ENCODE results near the gene IFI35. TPM values are rescaled to one million over a fixed set of nuclear protein-coding genes. Genes with fewer than 3 reads are reported as not detected.

IFI35 gene
- total and polyA plus RNA-seq, 9 of the 15 experiments (the other 6 are each of a cell fraction or from before 2014, with no cell fraction given): 4.4 to 13.1 (median 10.2) TPM

GRCh38 chr17:43051969-43052368 lies 45.4 kb downstream of the IFI35 start:
- Histone ChIP-seq H3K4me1 (replicated peaks in 1 of 2; ENCODE audit: control insufficient read depth in 2 of 2, insufficient read depth in 2 of 2, low read length in 2 of 2) (no peaks in the 10 kb centered on the region), H3K9ac (ENCODE audit: insufficient read depth in 1 of 2, low read depth in 2 of 2, low read length in 2 of 2) (no peak overlapping the region), H3K4me2 (ENCODE audit: insufficient read depth, low read length) (no peak overlapping the region), H3K36me3 (ENCODE audit: control insufficient read depth, insufficient read depth, low read length) (peaks cover 81% of the 10 kb centered on the region), H3K27ac (ENCODE audit: extremely low read depth, low read depth, low read length) (no peak overlapping the region), H4K20me1 (replicated peaks; ENCODE audit: control insufficient read depth, insufficient read depth, low read length) (no peaks in the 10 kb centered on the region), H3K9me3 (replicated peaks; ENCODE audit: control insufficient read depth, insufficient read depth, low read depth, low read length) (no peaks in the 10 kb centered on the region), H3K79me2 (ENCODE audit: control insufficient read depth, insufficient read depth, low read length) (no peaks in the 10 kb centered on the region), H3K4me3 (no peak overlapping the region), H3K27me3 (ENCODE audit: control insufficient read depth in 2 of 2, insufficient read depth in 2 of 2, low read length in 2 of 2) (no peaks in the 10 kb centered on the region), H3K9me1 (ENCODE audit: control insufficient read depth, insufficient read depth, low read length) (no peaks in the 10 kb centered on the region), H2AFZ (ENCODE audit: low read depth, low read length) (no peak overlapping the region)
- ChIA-PET POLR2A (no interaction called here), CTCF (ENCODE audit: low intra/inter-chr PET ratio) (no interaction called here)
- DNase-seq (ENCODE audit: extremely low read depth in 1 of 4, low spot score in 3 of 4) (no peak), ATAC-seq (no peak), FAIRE-seq (no peak)
- TF ChIP-seq CUX1 (CRISPR knock-in tag; IDR thresholded peaks at IDR 0.05) (no peak), PKNOX1 (IDR thresholded peaks at IDR 0.05) (no peak), NR2C2 (CRISPR knock-in tag; IDR thresholded peaks at IDR 0.05) (no peak), NR2C2 (tag; IDR thresholded peaks at IDR 0.05) (no peak), THRA (IDR thresholded peaks at IDR 0.05) (no peak), CEBPG (CRISPR knock-in tag; IDR thresholded peaks at IDR 0.05) (no peak), CEBPG (tag; conservative IDR thresholded peaks at IDR 0.05 in 1 of 2, IDR thresholded peaks at IDR 0.05 in 1 of 2) (no peak), GABPB2 (CRISPR knock-in tag; conservative IDR thresholded peaks at IDR 0.05) (no peak), SOX6 (IDR thresholded peaks at IDR 0.05) (no peak), ZNF143 (CRISPR knock-in tag; IDR thresholded peaks at IDR 0.05) (no peak), U2AF2 (optimal IDR thresholded peaks at IDR 0.05; ENCODE audit: low read depth, low read length) (no peak), MECOM (CRISPR knock-in tag; IDR thresholded peaks at IDR 0.05) (no peak), LCOR (CRISPR knock-in tag; IDR thresholded peaks at IDR 0.05) (no peak)
- WGBS (ENCODE audit: insufficient coverage, low coverage, missing lambda C conversion rate): 92% methylated on average over 1 of the region's 1 CpG
- intact Hi-C loops (cut with micrococcal nuclease) (no loop called here), in situ Hi-C loops (cut with MboI) (no loop called here)
- no TSS peak for BruUV-seq (replicated peaks)
